ENCODE data around the gene SEMA5A. TPM values are rescaled to one million over a fixed set of nuclear protein-coding genes. Genes with fewer than 3 reads are reported as not detected.
A peak's percentile ranks its signal among the peaks of the same experiment; 100 is the strongest.

The SEMA5A gene
- polyA plus RNA-seq, 1 experiment = 98.4 TPM

DNA sequence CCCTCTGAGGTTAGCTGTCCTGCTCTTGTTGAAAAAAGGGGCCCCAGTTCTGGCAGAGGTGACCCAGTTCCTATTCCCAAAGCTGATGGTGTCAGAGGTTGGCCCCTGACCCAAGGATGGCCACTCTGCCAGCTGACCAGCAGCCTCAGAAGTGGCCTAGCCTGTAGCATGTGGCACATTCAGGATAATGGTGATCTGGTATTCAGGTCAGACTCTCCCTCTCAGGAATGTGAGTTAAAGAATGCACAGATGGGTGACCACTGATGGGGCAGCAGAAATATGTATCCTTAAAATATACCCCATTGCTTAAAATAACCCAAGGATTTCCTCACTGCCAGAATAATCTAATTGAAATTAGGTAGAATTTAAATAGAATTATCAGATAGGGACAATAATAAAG, 369.2 kb downstream of the SEMA5A start:
- POLR2A ChIA-PET = no interaction called here
- Histone ChIP-seq H3K27me3 (ENCODE audit: control insufficient read depth, insufficient read depth, low read length) (no peaks in the 10 kb centered on the region), H3K4me3 (ENCODE audit: low read depth, low read length) (no peak overlapping the region), H3K36me3 (ENCODE audit: control insufficient read depth, insufficient read depth, low read length) (peaks cover under 1% of the 10 kb centered on the region; the same call in 1 of the 2 replicates)
- no peak for DNase-seq (ENCODE audit: low read depth)
- TF ChIP-seq, protein P1, sequence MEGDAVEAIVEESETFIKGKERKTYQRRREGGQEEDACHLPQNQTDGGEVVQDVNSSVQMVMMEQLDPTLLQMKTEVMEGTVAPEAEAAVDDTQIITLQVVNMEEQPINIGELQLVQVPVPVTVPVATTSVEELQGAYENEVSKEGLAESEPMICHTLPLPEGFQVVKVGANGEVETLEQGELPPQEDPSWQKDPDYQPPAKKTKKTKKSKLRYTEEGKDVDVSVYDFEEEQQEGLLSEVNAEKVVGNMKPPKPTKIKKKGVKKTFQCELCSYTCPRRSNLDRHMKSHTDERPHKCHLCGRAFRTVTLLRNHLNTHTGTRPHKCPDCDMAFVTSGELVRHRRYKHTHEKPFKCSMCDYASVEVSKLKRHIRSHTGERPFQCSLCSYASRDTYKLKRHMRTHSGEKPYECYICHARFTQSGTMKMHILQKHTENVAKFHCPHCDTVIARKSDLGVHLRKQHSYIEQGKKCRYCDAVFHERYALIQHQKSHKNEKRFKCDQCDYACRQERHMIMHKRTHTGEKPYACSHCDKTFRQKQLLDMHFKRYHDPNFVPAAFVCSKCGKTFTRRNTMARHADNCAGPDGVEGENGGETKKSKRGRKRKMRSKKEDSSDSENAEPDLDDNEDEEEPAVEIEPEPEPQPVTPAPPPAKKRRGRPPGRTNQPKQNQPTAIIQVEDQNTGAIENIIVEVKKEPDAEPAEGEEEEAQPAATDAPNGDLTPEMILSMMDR (IDR thresholded peaks at IDR 0.05; ENCODE audit: insufficient read depth, low read depth, low read length) = no peak
- CTCF ChIA-PET = interaction anchor here (1.1 kb wide), 1 partner anchor 124 kb away, joined by 3 read pairs; no protein-coding TSS in a partner anchor

DNA sequence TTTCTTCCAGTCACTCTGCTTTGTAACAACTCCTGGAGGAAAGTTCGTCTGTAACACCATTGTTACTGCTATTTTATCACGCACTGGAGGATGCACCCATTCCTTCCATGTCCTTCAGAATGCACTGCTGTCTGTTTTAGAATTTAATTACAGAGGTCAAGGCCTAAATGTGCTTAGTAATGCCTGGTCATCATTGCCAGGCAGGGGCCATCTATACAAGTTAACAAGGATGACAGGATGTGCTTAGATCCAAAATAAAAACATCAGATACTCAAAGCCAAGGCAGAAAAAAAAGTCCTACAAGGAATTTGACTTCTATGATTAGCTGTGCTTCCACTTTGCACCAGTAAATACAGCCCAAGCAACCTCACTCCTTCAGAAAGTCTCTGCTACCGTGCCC, 371.4 kb downstream of the SEMA5A start:
- CTCF ChIA-PET = no interaction called here
- Histone ChIP-seq H3K4me3 (ENCODE audit: low read depth, low read length) (no peak overlapping the region), H3K27me3 (ENCODE audit: control insufficient read depth, insufficient read depth, low read length) (no peaks in the 10 kb centered on the region), H3K36me3 (ENCODE audit: control insufficient read depth, insufficient read depth, low read length) (peaks cover 2% of the 10 kb centered on the region; the same call in 1 of the 2 replicates)
- POLR2A ChIA-PET = no interaction called here
- TF ChIP-seq, protein P1 (IDR thresholded peaks at IDR 0.05; ENCODE audit: insufficient read depth, low read depth, low read length) = no peak
- DNase-seq (ENCODE audit: low read depth) = no peak

DNA sequence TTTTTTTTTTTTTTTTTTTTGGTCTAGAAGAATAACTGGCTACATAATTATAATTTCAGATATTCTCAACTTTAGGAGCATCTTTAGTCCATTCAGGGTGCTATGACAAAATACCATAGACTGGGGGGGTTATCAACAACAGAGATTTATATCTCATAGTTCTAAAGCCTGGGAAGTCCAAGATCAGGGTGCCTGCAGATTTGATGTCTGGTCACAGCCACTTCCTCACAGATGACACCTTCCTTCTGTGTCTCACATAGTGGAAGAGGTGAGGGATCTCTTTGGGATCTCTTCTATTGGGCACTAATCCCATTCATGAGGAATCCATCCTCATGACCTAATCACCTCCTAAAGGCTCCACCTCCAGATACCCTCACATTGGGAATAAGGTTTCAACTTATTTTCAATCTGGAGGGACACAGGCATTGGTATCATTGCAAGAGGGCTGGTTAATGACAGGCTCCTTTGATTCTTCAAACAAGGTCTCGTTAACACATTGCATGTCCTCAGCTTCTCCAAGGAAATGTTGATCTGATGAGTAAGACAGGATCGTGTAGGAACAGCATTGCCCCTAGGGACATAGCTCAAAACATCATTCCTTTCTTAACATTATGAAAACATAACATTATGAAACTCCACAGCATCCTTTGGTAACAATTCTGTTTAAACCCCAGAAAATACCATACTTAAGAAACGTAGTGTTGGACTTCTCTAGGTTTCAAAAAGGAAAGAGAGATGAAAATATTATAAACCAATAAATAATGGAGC, 372.4 kb downstream of the SEMA5A start:
- TF ChIP-seq, protein P1 (IDR thresholded peaks at IDR 0.05; ENCODE audit: insufficient read depth, low read depth, low read length) = no peak
- peak; percentile 45 for DNase-seq (ENCODE audit: low read depth)
- Histone ChIP-seq H3K27me3 (ENCODE audit: control insufficient read depth, insufficient read depth, low read length) (no peaks in the 10 kb centered on the region), H3K36me3 (ENCODE audit: control insufficient read depth, insufficient read depth, low read length) (peaks cover 3% of the 10 kb centered on the region; the same call in 1 of the 2 replicates), H3K4me3 (ENCODE audit: low read depth, low read length) (no peak overlapping the region)
- ChIA-PET CTCF (no interaction called here), POLR2A (no interaction called here)

DNA sequence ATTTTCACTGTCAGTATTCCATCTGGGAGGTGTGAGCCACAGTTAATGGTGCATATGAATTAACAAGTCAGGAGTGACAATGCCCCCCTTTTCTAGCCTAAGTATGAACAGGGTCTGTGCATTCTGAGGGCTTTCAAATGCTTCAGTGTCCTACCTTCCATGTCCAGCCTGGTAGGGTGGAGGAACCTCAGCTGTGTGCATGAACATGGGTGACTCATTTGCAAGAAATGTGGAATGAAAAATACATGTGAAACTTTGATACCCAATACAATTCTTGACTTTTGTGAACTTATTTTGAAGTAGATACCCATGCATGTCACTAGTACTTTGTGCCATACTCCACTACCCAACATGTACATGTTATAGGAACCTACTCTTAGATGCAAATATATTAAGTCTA, 375.8 kb downstream of the SEMA5A start:
- ChIA-PET CTCF (no interaction called here), POLR2A (no interaction called here)
- TF ChIP-seq, protein P1 (IDR thresholded peaks at IDR 0.05; ENCODE audit: insufficient read depth, low read depth, low read length) = no peak
- peaks cover 3% of the 10 kb centered on the region; the same call in 1 of the 2 replicates for H3K36me3 ChIP-seq (ENCODE audit: control insufficient read depth, insufficient read depth, low read length)
- no peak for DNase-seq (ENCODE audit: low read depth)
- H3K27me3 ChIP-seq (ENCODE audit: control insufficient read depth, insufficient read depth, low read length) = no peaks in the 10 kb centered on the region
- no peak overlapping the region for H3K4me3 ChIP-seq (ENCODE audit: low read depth, low read length)

DNA sequence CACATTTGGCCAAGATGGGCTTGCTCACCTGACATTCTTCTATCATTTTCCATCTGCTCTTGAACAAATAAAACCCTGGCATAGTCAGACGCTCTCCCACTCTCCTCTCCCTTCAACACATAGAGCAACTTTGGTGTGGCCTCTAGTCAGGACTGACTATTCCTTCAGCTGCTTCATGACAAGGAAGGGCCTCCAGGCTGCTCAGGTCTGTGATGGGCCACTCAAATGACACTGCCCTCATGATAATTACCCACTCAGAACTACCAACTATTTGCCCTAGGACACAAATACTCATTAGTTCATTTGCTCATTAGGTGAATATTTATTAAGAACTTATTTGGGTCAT, 376.3 kb downstream of the SEMA5A start:
- Histone ChIP-seq H3K36me3 (ENCODE audit: control insufficient read depth, insufficient read depth, low read length) (peaks cover 3% of the 10 kb centered on the region; the same call in 1 of the 2 replicates), H3K27me3 (ENCODE audit: control insufficient read depth, insufficient read depth, low read length) (no peaks in the 10 kb centered on the region), H3K4me3 (ENCODE audit: low read depth, low read length) (no peak overlapping the region)
- POLR2A ChIA-PET = no interaction called here
- TF ChIP-seq, protein P1 (IDR thresholded peaks at IDR 0.05; ENCODE audit: insufficient read depth, low read depth, low read length) = no peak
- no peak for DNase-seq (ENCODE audit: low read depth)
- CTCF ChIA-PET = no interaction called here

All from BJ (cell line).